Hindlimb muscle (tissue), 1 donor: ENCODE results near the gene GNPTAB. TPM values are rescaled to one million over a fixed set of nuclear protein-coding genes. Genes with fewer than 3 reads are reported as not detected.

Experiments used
- DNase-seq: peaks from one replicate; pipeline ENCODE4 v3.0.0-alpha.2; 2013
- polyA plus RNA-seq: library from polyadenylated mRNA; unstranded; fragments of 120-200 nt; gene quantifications from one replicate; pipeline ENCODE4 v1.2.1, GENCODE V29; 2013; ENCODE audit not compliant: insufficient read length

GNPTAB gene
- polyA plus RNA-seq, 1 donor = 18.1 TPM

GRCh38 chr12:101802486-101802885 is 28.3 kb downstream of the GNPTAB start:
- DNase-seq = no peak

GRCh38 chr12:101799774-101800173 is 31.0 kb downstream of the GNPTAB start:
- DNase-seq = no peak

DNA sequence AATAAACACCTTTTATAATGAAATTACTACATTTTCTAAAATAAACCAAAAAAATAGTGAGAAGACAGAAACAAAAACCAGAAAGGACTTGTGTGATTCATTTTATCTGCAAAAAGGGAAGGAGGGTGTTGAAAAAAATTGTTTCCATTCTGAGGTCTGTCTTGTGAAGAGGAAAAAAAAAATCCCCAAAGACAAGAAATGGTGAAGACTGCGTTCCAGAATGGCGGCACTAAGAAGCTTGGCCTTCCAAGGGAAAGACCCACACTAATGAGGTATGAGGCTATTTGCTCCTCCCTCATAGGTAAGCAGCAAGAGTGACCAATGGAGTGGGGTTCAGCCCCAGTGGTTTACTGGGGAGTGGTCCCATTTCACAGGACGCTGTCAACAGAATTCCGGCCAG is 35.0 kb downstream of the GNPTAB start:
- no peak for DNase-seq

- no peak for DNase-seq
Measured at GRCh38 chr12:101795013-101795412, 35.7 kb downstream of the GNPTAB start.

GRCh38 chr12:101794574-101794973 is 36.2 kb downstream of the GNPTAB start:
- no peak for DNase-seq

DNA sequence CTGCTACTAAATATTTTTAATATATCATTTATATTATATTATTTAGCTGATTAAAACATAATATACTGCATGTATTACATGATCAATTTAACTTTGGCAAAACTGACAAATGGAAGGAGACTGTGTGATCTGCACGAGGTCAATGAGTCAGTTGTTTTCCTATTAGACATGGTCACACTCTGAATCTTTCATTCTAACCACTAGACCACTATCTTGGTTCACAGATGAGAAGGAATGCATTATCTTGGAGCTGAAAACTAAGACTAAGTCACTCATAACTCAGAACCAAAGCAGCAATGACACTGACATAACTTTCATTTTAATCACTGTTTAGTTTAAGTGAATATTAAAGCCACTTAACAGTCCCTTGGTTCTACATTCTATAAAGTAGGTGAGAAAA is 37.4 kb downstream of the GNPTAB start:
- DNase-seq = no peak

- no peak for DNase-seq
Measured at GRCh38 chr12:101792046-101792931, 38.5 kb downstream of the GNPTAB start.

DNA sequence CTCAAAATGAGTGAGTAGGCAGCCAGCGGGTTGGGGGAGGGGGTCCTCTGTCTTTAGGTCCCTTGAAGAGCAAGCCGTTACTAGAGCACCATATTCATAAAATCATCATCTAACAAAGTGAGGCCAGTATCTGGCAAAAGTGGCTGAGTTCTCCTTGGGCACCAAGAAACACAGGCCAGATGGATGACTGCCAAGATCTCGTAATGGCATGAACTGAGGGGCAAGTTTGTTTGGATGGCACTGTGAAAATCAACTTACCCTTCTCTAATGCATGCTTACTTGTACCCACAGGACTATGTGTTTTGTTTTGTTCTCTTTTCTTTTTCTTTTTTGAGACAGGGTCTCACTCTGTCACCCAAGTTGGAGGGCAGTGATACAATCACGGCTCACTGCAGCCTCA is 41.6 kb downstream of the GNPTAB start:
- DNase-seq = no peak

- no peak for DNase-seq
Measured at GRCh38 chr12:101785671-101786070, 45.1 kb downstream of the GNPTAB start.

- no peak for DNase-seq
Measured at GRCh38 chr12:101784376-101784775, 46.4 kb downstream of the GNPTAB start.

DNA sequence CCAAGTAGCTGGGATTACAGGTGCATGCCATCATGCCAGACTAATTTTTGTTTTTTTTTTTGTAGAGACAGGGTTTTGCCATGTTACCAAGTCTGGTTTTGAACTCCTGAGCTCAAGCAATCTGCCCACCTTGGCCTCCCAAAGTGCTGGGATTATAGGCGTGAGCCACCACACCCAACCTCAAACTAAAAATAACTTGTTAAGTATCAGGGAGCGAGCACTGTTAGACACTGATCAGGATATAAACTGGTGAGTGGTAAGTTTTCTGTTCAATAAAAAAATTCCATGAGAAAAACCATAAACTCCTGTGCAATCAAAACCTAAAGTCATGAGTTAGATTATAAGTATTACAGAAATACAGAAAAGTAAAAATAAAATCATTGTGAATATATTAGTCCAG is 46.9 kb downstream of the GNPTAB start:
- DNase-seq = no peak

DNA sequence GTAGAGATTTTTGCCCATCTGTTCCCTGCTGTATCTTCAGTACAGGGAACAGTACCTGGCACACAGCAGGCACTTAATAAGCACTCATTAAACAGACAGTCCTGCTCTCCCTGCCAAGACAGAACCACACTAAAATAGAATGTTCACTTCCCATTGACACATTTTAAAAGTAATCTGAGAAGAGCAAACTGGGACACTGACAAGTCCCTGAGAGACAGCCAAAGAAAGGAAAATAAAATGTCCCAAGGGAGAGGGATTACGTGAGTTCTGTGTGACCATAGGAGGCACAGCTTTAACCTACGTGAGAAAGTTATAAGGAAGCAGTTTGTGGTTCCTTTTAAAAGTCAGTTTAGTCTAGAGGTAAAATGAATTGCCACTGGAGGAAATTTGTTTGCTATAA is 47.6 kb downstream of the GNPTAB start:
- no peak for DNase-seq

- no peak for DNase-seq
Measured at GRCh38 chr12:101782273-101782731, 48.5 kb downstream of the GNPTAB start.

DNA sequence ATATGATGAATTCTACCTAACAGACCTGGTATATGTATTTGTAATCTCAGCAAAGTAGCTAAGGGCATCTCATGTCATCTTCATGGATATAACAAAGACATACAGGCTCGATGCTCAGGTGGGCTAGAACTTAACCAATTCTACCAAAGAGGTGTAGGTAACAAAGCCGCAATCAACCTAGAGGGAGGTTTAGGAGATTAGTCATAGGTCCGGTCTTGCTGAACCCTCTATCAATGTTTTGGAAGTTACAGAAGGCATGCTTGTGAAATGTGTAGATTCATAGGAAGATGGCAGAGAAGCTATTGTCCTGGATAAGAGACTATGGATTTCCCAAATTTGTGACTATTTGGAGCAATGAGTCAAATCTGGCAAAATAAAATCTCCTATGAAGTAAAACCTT is 48.9 kb downstream of the GNPTAB start:
- DNase-seq = no peak

- no peak for DNase-seq
Measured at GRCh38 chr12:101780599-101780998, 50.2 kb downstream of the GNPTAB start.

- no peak for DNase-seq
Measured at GRCh38 chr12:101779626-101780025, 51.1 kb downstream of the GNPTAB start.

GRCh38 chr12:101779200-101779599 is 51.6 kb downstream of the GNPTAB start:
- no peak for DNase-seq

- no peak for DNase-seq
Measured at GRCh38 chr12:101777978-101778377, 52.8 kb downstream of the GNPTAB start.

DNA sequence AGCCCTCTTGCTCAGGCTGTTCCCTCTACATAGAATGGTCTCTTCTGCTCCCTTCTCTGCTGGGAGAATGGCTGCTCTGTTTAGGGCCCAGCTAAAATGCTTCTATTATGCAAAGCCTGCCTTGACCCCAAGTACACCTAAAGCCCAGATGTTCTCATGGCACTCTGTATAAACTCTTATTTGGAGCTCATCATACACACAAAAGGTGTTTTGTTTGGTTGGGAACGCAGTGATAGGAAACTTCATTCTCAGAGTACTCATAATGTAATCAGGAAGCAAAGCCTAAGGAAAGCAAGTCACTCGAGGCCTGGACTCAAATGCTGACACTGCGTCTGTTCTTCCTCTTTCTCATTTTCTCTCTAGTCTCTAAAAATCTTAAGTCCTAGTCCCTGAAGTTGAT is 53.3 kb downstream of the GNPTAB start:
- DNase-seq = no peak

DNA sequence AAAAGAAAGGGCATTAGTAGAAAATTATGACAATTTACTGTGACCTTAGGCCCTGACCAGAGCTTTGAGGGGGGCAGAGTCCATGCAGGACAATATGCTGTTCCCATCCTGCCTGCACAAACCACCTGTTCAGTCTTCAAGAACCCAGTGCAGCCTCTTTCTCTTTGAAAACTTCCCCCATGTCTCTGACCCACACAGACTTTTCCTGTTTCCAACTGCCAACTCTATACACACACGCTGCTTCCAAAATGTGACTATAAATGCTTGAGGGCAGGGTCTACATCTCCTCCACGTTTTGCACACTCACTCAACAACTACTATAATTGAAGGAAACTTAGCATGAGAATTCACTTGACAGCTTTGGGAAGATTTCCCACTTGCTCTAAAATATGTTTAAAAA is 54.9 kb downstream of the GNPTAB start:
- DNase-seq = no peak

DNA sequence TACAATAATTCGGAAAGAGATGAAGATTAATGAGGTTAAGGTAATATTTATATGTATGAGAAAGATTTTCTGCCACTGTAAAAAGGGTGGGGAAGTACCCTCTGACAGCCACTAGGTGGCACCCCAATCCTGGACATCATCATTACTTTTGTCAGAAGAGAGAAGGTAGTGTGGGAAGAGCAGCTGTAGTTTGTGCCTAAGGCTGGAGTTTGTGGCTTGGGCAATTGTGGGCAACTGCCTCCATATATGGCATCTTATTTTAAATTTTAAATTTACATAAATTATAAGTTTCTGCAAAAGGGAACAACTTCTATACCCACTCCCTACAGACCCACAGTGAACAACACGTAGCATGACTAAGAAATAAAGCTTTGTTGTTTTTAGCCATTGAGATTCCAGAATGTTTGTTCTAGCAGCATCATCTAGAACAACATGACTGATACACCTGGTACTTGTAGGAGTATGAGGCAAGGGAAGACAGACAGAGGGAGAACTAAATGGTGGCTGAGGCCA is 57.1 kb downstream of the GNPTAB start:
- peak; percentile 40 for DNase-seq

DNA sequence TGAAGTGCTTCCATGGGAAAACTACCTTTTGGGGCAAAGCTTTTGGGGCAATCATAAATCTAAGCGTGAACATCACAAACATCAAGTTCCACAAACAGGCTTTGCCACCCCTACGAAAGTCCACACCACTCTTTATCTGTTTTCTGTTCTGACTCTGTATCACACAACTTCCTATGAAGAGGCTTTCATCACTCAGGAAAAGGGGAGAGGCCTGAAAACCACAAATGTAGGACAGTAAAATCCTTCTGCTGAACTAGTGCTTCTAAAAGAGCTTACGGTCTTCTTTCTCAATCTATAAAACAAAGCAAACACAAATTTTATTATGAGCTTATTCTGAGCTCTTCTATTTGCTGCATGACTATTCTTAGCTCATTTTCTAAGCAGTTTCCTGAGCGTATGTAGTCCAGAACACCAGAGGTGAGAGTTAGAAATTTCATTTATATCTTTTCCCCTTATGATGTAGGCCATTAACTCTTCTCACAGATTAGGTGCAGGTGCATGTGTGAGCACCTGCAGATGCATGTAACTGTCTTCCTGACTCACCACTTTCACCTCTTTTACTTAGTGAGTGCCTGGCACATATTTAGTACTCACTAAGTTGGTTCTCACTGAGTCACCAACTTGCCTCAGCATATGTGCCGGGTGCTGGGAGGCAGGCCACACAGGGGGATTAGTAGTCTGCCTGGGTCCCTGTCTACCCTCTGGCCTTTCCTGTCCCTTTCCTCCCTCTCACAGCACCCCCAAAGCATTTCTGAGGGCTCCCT is 58.6 kb downstream of the GNPTAB start:
- no peak for DNase-seq

DNA sequence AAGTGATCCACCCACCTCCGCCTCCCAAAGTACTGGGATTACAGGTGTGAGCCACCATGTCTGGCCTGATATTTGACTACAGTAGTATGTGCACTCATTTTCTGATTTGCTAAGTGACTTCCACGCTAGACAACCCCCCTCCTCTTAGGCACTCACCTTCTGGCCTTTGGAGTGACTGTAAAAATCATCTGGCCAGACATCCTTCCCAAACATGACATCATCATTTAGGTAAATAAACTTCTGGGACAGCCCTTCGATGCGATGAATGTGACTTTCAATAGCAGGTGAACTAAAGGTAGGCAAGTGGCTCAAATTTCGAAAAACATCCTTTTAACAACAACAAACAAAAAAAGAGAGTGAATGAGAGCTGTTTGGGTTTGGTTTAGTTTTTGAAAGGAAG is 60.9 kb downstream of the GNPTAB start:
- no peak for DNase-seq

DNA sequence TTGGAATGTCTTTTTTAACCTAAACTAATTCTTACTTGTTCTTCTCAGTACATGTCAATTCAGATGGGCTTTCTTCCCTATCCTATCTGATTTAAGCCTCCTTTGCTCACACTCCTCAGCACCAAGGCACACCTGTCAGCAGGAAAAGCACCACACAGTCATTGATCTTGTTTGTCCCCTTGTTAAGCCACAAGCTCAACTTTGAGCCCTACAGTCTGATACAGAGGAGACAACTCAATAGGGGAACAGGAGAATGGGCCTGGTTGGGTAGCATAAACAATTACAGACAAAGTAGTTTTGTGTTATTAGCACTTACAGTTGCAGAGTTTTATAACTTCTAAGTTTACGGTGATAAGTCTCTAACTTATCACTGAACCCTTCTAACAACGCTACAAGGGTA is 62.0 kb downstream of the GNPTAB start:
- no peak for DNase-seq
